ENCODE data around the gene CAV1. TPM values are rescaled to one million over a fixed set of nuclear protein-coding genes. Genes with fewer than 3 reads are reported as not detected.

Gene CAV1
- total RNA-seq, 1 donor from 2014 or later, result 14.4 TPM

DNA sequence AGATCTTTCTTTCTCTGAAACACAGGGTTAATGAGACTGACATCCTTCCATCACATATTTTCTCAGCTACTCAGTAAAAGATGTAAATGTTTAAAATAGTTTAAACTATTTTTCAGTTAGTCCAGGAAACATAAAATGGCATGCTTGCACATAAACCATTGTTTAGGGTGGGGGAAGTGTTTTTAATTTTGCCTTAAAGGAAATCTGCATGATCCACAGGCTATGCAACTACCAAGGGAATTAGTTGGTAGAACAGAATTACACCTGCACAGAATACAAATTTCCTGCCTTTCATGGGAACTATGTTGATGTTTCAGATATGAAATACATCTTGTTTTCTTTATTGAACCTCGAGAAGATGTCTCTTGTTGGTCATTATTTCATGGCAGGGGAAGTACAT is 10.6 kb downstream of the CAV1 start:
- H3K4me1 Mint-ChIP-seq (ENCODE audit: unreplicated experiment), result no peaks in the 10 kb centered on the region
- H3K4me3 Mint-ChIP-seq, result no peak overlapping the region
- TF ChIP-seq CTCF (conservative IDR thresholded peaks at IDR 0.05), result no peak
- H3K36me3 Mint-ChIP-seq, result no peaks in the 10 kb centered on the region
- H3K9me3 Mint-ChIP-seq, result no peaks in the 10 kb centered on the region
- H3K27ac Mint-ChIP-seq, result no peak overlapping the region
- no peak for DNase-seq (ENCODE audit: extremely low spot score, unreplicated experiment)
- H3K27me3 Mint-ChIP-seq, result peaks cover 3% of the 10 kb centered on the region

- H3K4me3 Mint-ChIP-seq, result no peak overlapping the region
- no peak for DNase-seq (ENCODE audit: extremely low spot score, unreplicated experiment)
- peaks cover 3% of the 10 kb centered on the region for H3K4me1 Mint-ChIP-seq (ENCODE audit: unreplicated experiment)
- no peaks in the 10 kb centered on the region for H3K36me3 Mint-ChIP-seq
- TF ChIP-seq CTCF (conservative IDR thresholded peaks at IDR 0.05), result no peak
- no peak overlapping the region for H3K27ac Mint-ChIP-seq
- H3K27me3 Mint-ChIP-seq, result no peaks in the 10 kb centered on the region
- H3K9me3 Mint-ChIP-seq, result no peaks in the 10 kb centered on the region
Observed at GRCh38 chr7:116538138-116538537, 13.3 kb downstream of the CAV1 start.

GRCh38 chr7:116539879-116540278 is 15.0 kb downstream of the CAV1 start:
- DNase-seq (ENCODE audit: extremely low spot score, unreplicated experiment), result no peak
- Mint-ChIP-seq H3K36me3 (no peaks in the 10 kb centered on the region), H3K9me3 (no peaks in the 10 kb centered on the region), H3K4me1 (ENCODE audit: unreplicated experiment) (peaks cover 3% of the 10 kb centered on the region), H3K4me3 (no peak overlapping the region), H3K27ac (no peak overlapping the region), H3K27me3 (no peaks in the 10 kb centered on the region)
- TF ChIP-seq CTCF (conservative IDR thresholded peaks at IDR 0.05), result no peak

GRCh38 chr7:116540743-116541142 is 15.9 kb downstream of the CAV1 start:
- no peak overlapping the region for H3K27ac Mint-ChIP-seq
- H3K9me3 Mint-ChIP-seq, result no peaks in the 10 kb centered on the region
- no peak for DNase-seq (ENCODE audit: extremely low spot score, unreplicated experiment)
- H3K4me1 Mint-ChIP-seq (ENCODE audit: unreplicated experiment), result peaks cover 3% of the 10 kb centered on the region
- H3K27me3 Mint-ChIP-seq, result no peaks in the 10 kb centered on the region
- TF ChIP-seq CTCF (conservative IDR thresholded peaks at IDR 0.05), result no peak
- H3K36me3 Mint-ChIP-seq, result no peaks in the 10 kb centered on the region
- H3K4me3 Mint-ChIP-seq, result no peak overlapping the region

DNA sequence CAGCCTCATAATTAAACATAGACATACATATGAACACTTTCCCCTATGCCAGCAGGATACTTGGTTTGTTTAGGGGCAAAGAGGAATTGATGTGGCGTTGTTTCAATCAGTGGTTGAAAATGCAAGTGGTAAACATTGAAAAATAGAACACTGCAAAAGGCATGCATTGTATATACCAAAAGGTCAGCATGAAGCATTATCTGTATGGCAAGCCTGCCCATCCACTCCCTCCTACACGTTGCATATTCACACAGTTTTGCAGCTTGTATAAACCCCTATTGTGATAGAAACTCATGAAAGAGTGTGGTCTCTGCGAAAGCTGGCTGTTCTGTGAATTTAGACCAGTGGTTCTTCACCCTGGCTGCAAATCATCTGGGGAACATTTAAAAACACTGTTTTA is 17.1 kb downstream of the CAV1 start:
- H3K27ac Mint-ChIP-seq, result no peak overlapping the region
- H3K27me3 Mint-ChIP-seq, result no peaks in the 10 kb centered on the region
- H3K36me3 Mint-ChIP-seq, result no peaks in the 10 kb centered on the region
- no peak for DNase-seq (ENCODE audit: extremely low spot score, unreplicated experiment)
- H3K9me3 Mint-ChIP-seq, result no peaks in the 10 kb centered on the region
- peaks cover 3% of the 10 kb centered on the region for H3K4me1 Mint-ChIP-seq (ENCODE audit: unreplicated experiment)
- TF ChIP-seq CTCF (conservative IDR thresholded peaks at IDR 0.05), result no peak
- no peak overlapping the region for H3K4me3 Mint-ChIP-seq

GRCh38 chr7:116542618-116543017 is 17.8 kb downstream of the CAV1 start:
- H3K4me1 Mint-ChIP-seq (ENCODE audit: unreplicated experiment), result peaks cover 3% of the 10 kb centered on the region
- H3K36me3 Mint-ChIP-seq, result no peaks in the 10 kb centered on the region
- no peak overlapping the region for H3K27ac Mint-ChIP-seq
- no peak for DNase-seq (ENCODE audit: extremely low spot score, unreplicated experiment)
- H3K9me3 Mint-ChIP-seq, result no peaks in the 10 kb centered on the region
- no peaks in the 10 kb centered on the region for H3K27me3 Mint-ChIP-seq
- TF ChIP-seq CTCF (conservative IDR thresholded peaks at IDR 0.05), result no peak
- no peak overlapping the region for H3K4me3 Mint-ChIP-seq
